ENCODE results near the gene SIN3B.

The SIN3B gene

GRCh38 chr19:16897029-16897855 is 68.0 kb downstream of the SIN3B start:
- peak overlapping the region; percentile 49; the same call in 1 of the 2 replicates for H3K9ac ChIP-seq (ENCODE audit: low read length)
- no peaks in the 10 kb centered on the region; the same call in 1 of the 2 replicates for H3F3A ChIP-seq (ENCODE audit: insufficient read depth, low read length)
- H3K4me2 ChIP-seq (ENCODE audit: low read length), result peak overlapping the region; percentile 73
- no peak overlapping the region for H3K27ac ChIP-seq (ENCODE audit: low read depth, low read length, poor library complexity, severe bottlenecking)
- H3K4me1 ChIP-seq (ENCODE audit: insufficient read depth, low read length, severe bottlenecking), result peaks cover 16% of the 10 kb centered on the region
- TF ChIP-seq EZH2 (IDR thresholded peaks at IDR 0.05; ENCODE audit: borderline replicate concordance, low read length) (no peak), CTCF (IDR thresholded peaks at IDR 0.05; ENCODE audit: low read length) (no peak)
- H3K9me2 ChIP-seq (ENCODE audit: low read depth, low read length), result no peaks in the 10 kb centered on the region
- no peaks in the 10 kb centered on the region; the same call in 1 of the 2 replicates for H3K27me3 ChIP-seq (ENCODE audit: insufficient read depth, low read length)
- H4K20me1 ChIP-seq (ENCODE audit: insufficient read depth, low read length), result no peaks in the 10 kb centered on the region
- H3K36me3 ChIP-seq (ENCODE audit: insufficient read depth, low read length), result no peaks in the 10 kb centered on the region
- no peaks in the 10 kb centered on the region for H3K79me2 ChIP-seq (ENCODE audit: insufficient read depth, low read length)
- H2AFZ ChIP-seq (ENCODE audit: low read length), result no peak overlapping the region
- peak overlapping the region; percentile 61 for H3K4me3 ChIP-seq (ENCODE audit: low read depth, low read length, poor library complexity, severe bottlenecking)
- no peaks in the 10 kb centered on the region for H3K9me3 ChIP-seq (ENCODE audit: low read length)

GRCh38 chr19:16897856-16898161 is 68.6 kb downstream of the SIN3B start:
- no peaks in the 10 kb centered on the region for H3K36me3 ChIP-seq (ENCODE audit: insufficient read depth, low read length)
- no peak for TF ChIP-seq CTCF (IDR thresholded peaks at IDR 0.05; ENCODE audit: low read length)
- TF ChIP-seq EZH2 (IDR thresholded peaks at IDR 0.05; ENCODE audit: borderline replicate concordance, low read length), result no peak
- H3K9me3 ChIP-seq (ENCODE audit: low read length), result no peaks in the 10 kb centered on the region
- peak overlapping the region; percentile 73 for H3K4me2 ChIP-seq (ENCODE audit: low read length)
- peak overlapping the region; percentile 49; the same call in 1 of the 2 replicates for H3K9ac ChIP-seq (ENCODE audit: low read length)
- H3K27me3 ChIP-seq (ENCODE audit: insufficient read depth, low read length), result no peaks in the 10 kb centered on the region; the same call in 1 of the 2 replicates
- H4K20me1 ChIP-seq (ENCODE audit: insufficient read depth, low read length), result no peaks in the 10 kb centered on the region
- H2AFZ ChIP-seq (ENCODE audit: low read length), result no peak overlapping the region
- peaks cover 16% of the 10 kb centered on the region for H3K4me1 ChIP-seq (ENCODE audit: insufficient read depth, low read length, severe bottlenecking)
- H3K9me2 ChIP-seq (ENCODE audit: low read depth, low read length), result no peaks in the 10 kb centered on the region
- peak overlapping the region; percentile 61 for H3K4me3 ChIP-seq (ENCODE audit: low read depth, low read length, poor library complexity, severe bottlenecking)
- no peaks in the 10 kb centered on the region; the same call in 1 of the 2 replicates for H3F3A ChIP-seq (ENCODE audit: insufficient read depth, low read length)
- H3K79me2 ChIP-seq (ENCODE audit: insufficient read depth, low read length), result no peaks in the 10 kb centered on the region
- no peak overlapping the region for H3K27ac ChIP-seq (ENCODE audit: low read depth, low read length, poor library complexity, severe bottlenecking)

- Histone ChIP-seq H4K20me1 (ENCODE audit: insufficient read depth, low read length) (no peaks in the 10 kb centered on the region), H3K27me3 (ENCODE audit: insufficient read depth, low read length) (no peaks in the 10 kb centered on the region; the same call in 1 of the 2 replicates), H3K9me2 (ENCODE audit: low read depth, low read length) (no peaks in the 10 kb centered on the region), H3F3A (ENCODE audit: insufficient read depth, low read length) (no peaks in the 10 kb centered on the region; the same call in 1 of the 2 replicates), H3K9me3 (ENCODE audit: low read length) (no peaks in the 10 kb centered on the region), H3K9ac (ENCODE audit: low read length) (no peak overlapping the region), H3K4me1 (ENCODE audit: insufficient read depth, low read length, severe bottlenecking) (peaks cover 9% of the 10 kb centered on the region), H3K4me2 (ENCODE audit: low read length) (no peak overlapping the region), H2AFZ (ENCODE audit: low read length) (no peak overlapping the region), H3K79me2 (ENCODE audit: insufficient read depth, low read length) (no peaks in the 10 kb centered on the region), H3K27ac (ENCODE audit: low read depth, low read length, poor library complexity, severe bottlenecking) (no peak overlapping the region), H3K4me3 (ENCODE audit: low read depth, low read length, poor library complexity, severe bottlenecking) (no peak overlapping the region), H3K36me3 (ENCODE audit: insufficient read depth, low read length) (no peaks in the 10 kb centered on the region)
- TF ChIP-seq EZH2 (IDR thresholded peaks at IDR 0.05; ENCODE audit: borderline replicate concordance, low read length), result no peak
- TF ChIP-seq CTCF (IDR thresholded peaks at IDR 0.05; ENCODE audit: low read length), result no peak
Measured at GRCh38 chr19:16898361-16899015, 69.3 kb downstream of the SIN3B start.
